Activated gamma-delta T cell (primary cell): Measurements from ENCODE around the gene C14orf119.

Source experiments
- DNase-seq: peaks from one replicate; lab custom pipeline; 2025; lab: John Stamatoyannopoulos, UW

Gene C14orf119

DNA sequence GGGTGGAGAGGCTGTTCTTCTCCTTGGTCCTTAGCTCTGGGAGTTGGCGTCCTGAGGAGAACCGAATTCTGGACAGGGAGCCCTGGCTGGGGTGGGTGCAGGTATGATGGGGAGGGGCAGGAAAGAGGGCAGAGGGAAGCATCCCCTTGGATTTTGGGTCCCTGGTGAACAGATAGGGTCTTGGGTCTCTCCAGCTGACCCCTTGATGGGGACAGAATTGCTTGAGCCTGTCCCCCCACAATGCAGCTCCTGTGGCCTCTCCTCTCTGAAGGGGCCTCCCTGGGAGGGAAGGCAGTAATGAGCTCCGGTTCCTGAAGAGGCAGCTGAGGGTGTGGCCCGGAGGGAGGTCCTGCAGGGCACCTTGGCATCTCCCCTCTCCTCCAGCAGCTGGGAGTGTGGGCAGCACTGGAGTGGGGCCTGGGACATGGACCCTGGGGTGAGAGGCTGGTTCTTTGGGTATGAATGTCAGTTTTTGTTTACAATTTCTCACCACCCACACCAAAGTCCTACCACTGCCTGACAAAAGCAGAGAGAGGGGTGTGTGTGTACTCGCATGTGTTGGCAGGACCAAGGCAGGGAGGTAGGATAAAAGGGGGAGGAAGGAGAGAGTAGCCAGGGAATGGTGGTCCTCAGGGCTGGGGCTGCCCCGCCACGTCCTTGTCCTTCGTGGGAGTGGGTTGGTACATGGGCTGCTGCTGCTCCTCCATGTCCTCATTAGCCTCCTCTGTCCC lies 31.4 kb downstream of the C14orf119 start:
- DNase-seq: no peak

DNA sequence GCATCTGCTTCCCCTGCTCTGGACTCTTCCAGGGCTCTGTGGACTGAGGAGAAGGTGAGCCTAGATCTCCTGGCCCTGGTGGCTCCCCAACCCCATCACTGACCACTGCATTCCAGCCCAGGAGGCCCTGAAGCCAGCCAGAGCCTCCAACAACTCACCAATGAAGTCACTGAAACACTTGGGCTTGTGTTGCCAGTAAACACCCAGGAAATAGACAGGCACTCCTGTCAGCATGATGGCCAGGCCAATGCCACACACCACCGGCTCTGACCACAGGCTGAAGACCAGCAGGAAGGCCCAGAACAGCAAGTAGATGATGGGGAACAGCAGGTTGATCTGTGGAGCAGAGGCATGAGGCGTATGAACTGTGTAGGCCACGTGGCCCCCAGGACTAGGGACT lies 32.6 kb downstream of the C14orf119 start:
- DNase-seq: no peak

DNA sequence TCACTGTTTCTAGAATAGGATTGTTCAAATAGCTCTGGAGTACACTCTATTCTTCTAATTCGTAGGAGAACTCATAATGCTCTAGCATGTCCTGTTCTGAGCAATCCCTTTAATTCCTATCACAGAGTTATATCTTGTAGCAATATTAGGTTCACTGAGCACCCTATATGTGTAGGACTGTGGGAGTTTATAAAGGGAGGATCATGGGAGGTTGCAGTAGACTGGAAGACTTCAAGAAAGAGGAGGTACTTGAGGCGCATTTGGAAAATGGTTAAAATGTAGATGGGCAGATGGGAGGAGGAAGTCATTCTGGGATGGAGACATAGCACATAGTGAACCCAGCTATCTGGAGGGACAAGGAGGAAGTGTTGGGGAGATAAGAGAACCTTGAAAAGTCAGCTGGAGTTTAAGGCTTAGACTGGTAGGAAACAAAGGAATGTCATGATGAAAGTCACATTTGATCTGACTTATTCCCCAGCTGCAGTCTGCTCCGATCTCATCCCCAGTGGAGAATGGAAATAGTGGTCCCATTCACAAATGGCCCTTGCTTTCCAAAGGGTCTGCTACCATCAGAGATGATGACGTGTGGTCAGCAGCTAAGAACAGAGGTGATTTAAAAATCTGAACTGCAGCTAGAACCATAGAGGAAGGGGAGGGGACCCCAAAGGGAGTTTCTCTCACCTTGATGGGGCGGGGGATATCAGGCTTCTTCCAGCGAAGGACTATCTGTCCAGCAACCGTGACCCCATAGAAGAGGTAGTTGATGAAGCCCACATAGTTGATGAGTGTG lies 33.9 kb downstream of the C14orf119 start:
- no peak for DNase-seq

DNA sequence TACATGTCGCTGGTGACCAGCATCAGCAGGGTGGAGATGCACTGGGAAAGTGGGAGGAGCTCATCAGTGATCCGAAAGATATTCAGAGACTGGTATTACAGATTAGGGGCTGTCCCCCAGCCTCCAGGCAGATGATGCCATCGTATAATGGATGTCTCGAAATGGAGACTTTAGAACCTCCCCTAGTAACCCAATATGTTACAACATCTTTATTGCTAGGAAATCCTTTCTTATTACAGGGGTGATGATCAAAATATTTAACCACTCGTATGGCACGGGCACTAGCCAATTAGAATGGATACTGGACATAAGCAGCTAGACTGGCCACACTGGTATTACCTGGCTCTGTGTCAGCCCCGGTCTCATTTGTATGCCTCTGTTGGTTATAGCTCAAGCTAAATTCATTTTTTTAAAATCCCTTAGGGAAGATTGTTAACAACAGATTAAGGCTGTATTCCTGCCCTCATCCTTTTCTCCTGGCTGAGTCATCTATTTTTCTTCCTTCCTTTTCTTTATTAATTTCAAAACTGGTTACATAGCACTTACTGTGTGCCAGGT lies 34.5 kb downstream of the C14orf119 start:
- no peak for DNase-seq

DNA sequence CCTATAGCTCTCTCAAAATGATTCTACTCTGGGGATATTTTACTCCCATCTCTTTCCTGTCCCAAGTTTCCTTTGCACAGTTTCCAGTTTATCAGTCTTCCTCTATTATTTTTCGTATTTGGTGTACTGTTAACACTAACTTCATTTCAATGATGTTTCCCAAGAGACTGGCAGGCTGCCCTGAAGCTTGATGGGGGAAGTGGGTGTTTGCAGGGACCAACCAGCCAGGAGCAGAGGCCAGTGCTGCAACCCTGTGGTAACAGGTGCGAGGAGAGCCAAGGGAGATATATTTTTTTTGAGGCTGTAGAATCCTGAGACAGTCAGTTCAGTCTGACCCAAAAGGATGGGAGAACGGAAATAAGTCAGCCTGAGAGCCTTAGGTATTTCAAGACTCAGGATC lies 35.6 kb downstream of the C14orf119 start:
- DNase-seq: no peak

DNA sequence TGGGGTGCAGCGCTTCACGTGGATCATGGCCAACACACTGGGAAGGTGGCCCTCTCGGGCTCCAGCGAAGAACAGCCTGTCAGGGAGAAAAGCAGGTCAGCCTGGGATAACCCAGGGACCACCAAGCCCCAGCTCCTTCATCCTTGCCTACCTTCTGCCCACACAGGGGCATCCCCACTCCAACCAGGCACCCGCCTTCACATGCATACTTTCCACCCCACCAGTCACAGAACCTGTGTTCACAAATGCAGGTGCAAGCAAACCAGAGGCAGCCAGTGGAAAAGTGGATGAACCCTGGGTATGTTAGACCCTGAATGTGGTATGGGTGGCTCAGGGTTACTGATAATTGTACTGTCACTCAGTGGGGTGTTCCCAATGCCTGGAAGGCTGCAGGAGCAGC lies 36.2 kb downstream of the C14orf119 start:
- no peak for DNase-seq

DNA sequence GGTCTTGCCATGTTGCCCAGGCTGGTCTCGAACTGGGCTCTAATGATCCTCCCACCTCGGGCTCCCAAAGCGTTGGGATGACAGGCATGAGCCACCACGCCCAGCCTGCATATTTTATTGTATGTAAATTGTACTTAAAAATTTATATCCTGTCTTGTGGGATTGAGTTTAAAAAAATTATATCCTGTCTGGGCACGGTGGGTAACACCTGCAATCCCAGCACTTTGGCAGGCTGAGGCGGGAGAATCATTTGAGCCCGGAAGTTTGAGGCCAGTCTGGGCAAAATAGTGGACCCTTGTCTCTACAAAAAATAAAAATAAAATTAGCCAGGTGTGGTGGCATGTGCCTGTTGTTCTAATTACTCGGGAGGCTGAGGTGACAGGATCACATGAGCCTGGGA lies 37.7 kb downstream of the C14orf119 start:
- DNase-seq: no peak

DNA sequence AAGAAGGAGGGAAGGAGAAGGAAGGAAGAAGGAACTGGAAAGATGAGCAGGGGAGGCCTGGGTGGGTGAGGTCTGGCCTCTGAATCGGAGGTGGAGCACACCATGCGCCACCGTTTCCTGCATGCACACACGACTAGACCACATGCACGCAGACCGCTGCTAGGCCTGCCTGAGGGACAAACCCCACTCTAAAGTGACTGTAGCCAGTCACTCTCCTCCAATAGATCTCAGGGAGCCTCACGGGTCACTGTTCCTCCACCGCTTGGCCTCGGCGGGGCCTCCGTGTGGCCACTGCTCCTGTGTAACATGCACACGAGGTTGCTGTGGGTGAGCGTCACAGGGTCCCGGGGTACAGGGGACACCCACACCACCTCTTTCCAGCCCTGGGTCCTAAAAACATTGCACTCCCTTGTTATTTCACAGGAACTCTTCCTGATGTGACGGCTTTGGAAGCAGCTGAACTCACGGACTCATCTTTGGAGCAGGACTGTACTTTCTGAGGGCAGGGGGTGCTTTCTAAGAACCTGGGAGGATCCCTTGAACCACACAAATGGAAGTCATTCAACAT lies 41.3 kb downstream of the C14orf119 start:
- no peak for DNase-seq

DNA sequence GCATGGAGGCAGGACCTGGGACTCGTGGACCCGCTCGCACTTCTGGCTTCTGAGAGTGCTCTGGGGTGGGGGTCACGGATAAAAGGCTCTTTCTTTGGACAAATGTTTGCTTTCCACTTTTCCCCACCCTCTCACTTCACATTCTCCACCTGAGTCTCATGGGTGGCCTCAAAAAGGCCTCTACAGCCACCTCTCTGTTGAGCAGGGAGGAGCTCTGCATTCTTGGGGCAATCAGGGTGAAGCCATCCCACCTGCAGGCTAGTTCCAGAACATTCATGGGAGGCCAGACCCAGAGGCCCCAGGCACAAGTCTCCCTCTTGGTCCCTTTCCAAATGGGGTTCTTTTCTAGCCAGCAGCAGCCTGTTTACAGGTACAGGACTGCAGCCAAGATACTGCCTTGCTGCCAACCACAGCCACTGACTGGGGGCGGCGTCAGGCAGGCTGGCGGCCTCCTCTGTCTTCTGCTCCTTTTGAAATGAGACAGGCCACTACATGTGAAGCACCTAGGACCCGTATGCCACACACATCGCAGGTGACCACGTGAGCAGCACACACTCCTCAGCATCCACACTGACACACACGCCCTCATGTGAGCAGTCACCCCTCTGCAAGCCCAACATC lies 42.0 kb downstream of the C14orf119 start:
- DNase-seq: no peak

DNA sequence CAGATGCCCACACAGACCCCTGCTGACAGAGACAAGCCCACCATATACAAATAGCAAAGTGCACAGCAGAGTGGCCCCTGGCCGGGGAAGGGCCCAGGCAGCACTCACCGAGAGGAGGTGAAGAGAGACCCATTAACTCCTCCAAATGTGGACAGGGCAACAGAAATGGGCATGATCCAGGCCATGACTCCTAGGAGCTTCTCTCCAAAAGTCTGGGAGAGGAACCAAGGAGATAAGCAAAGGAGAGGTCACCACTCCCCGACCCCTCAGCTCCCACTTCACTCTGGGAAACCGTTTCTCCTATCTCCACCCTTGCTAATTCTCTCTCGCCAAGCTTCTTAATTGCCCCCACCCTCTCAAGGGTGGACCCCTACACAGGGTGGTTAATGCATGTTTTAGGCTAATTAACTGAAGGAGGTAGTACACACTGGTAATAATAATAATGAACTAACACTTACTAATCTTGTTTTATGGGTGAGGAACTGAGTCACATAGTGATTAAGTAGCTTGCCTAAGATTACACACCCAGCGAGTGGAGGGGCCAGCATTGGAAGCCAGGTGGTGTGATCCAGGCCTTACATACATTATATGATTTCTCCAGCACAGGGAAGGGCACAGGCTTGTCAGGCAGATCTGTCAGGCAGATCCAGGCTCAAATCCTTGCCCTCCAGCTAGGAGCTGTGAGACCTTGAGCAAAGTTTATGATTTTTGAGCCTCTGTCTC lies 42.7 kb downstream of the C14orf119 start:
- no peak for DNase-seq

DNA sequence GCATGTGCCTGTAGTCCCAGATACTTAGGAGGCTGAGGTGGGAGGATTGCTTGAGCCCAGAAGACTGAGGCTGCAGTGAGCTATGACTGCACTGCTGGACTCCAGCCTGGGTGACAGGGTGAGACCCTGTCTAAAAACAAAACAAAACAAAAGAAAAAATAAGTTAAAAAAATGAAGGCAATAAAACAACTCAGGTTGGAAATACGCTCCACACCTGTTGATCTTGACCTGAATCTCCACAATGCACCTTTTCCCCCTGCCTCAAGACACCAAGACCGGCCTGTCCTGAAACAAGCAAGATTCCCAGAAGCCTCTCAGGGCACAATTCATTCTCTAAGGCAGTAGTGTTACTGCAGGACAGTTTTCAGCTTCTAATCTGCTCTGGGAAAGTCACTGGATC lies 44.6 kb downstream of the C14orf119 start:
- DNase-seq: no peak

DNA sequence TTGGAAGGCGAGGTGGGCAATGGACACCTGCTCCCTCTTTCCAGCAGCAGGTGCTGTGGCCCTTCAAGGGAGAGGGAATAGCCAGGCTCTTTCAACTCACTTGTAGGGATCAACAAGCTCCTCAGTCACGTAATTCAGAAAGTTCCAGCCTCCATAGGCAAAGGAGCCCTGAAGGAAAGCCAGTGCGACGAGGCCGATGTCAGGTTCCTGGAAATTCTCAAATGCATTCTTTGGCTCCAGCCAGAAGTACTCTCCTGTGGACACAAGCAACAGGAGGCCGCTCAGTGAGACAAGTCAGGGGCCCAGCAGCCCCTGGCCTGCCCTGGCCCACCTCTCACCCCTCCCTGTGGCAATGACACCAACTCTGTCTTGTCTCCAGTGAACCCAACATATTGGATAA lies 45.1 kb downstream of the C14orf119 start:
- no peak for DNase-seq

DNA sequence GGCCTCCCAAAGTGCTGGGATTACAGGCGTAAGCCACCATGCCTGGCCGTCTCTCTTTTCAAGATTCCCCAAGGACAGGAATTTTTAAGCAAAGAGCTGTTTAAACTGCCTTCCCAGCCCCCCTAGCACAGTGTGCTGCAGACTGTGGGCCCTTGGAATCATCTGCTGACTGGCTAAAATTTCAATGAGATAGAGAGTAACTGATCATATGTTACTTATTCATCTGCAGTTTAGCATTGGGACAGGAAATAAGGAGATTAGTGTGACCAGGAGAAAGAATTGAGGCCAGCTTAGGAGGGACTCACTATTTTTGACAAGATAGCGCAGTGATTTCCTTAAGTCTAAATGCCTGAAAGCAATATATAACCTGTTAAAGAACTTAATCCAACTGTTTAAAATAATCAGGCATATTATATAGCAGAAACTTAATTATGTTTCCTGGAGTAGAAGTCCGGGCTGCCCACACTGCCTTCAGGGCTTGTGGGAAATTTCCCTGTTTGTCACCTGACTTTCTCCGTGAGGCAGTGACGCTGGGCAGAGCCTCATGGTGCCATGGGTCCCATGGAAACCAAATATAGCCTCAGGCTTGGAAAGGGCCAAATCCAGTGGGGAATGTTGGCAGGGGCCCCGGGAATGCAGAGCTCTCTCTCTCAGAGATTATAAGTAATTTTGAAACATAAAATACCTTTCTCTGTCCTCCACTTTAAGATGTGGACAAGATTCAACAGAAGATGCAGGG lies 46.6 kb downstream of the C14orf119 start:
- DNase-seq: no peak

DNA sequence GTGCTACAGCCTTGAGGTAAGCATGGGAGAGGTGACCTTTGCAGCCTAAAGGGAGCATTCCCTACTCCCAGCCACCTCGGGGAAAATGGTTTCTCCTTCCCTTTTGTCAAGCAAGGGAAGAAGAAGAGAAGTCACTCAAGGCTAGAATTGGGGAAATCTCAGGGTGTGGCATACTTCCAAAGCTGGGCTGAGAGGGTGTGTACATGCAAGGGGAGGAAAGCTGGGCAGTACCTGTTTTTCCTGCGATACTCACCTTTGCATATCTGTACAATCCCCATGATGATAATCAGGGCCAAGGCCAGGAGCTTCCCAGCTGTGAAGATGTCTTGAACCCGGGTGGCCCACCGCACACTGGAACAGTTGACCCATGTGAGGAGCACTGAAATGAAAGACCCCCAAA lies 47.5 kb downstream of the C14orf119 start:
- DNase-seq: no peak

DNA sequence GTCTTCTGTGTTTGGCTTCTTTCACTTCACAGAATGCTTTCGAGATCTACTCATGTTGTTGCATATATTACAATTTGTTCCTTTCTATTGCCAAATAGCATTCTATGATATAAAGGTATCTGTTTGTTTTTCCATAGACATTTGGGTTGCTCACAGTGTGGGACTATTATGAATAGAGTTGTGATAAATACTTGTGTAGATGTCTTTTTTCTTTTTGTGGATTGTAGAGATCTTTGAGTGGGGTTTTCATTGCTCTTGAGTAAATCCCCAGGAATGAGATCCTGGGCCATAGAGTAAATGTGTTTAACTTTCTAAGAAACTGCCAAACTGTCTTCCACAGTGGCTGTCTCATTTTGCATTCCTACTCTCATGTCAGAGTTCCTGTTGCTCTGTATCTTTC lies 48.6 kb downstream of the C14orf119 start:
- DNase-seq: no peak

DNA sequence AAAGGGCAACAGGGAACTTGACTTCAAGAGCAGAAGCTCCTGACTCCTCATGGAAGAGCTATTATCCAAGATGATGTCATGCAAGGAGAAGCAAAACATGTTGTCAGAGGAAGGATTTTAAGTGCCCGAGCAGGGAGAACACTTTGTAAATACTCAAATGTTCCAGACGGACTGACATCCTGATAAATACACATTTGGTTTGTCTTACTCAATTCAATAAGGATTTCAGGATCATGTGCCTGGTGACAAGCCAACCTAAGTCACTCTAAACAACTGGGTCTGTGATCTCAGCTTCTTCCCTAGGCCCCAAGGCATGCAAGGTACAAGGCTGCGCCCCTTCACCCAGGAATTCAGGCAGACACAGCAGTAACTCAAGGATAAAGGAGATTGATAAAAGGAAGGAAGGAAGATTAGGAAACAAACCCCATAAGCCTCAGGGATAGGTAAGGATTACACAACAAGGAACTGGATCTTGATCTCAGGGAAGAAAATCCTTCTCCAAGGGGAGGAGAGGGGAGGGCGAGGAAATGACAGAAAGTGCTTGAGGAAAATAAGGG lies 50.6 kb downstream of the C14orf119 start:
- no peak for DNase-seq

DNA sequence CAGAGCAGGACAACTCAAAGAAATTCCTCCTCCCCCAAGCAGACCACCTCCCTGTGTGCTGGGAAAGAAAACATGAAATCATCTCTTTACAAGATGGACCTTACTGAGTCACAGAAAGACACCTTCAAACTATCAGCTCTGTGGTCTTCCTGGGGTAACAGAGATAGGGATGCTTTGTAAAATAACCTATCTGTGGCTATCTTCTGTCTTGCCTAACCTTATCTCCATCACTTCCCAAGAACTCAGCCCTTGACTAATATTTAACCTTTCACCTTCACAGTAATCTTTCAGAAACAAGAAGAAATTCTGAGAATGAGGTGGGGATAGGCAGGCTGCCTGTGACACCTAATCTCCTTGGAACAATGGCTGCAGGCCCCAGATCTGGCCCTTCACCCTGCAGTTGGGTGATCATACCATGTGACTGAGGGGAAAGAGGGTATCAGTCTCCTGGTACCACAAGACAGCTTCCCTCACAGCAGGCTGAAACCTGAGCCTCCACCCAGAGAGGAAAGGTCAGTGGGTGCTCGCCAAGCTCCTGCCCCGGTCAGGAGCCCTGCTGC lies 51.1 kb downstream of the C14orf119 start:
- no peak for DNase-seq

DNA sequence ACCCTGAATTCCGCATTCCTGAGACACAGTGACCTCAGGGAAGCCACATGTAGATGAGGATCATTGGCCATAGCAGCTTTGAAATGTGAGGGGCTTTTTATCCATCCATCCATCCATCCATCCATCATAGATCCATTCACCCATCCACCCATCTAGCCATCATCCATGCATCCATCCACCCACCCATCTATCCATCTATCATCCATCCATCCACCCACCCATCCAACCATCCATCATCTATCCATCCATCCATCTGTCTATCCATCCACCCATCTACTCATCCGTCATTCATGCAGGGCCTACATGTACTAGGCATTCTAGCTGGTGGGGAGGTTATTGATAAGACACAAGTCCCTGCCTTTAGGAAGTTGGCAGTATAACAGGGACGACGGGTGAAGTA lies 51.7 kb downstream of the C14orf119 start:
- no peak for DNase-seq

DNA sequence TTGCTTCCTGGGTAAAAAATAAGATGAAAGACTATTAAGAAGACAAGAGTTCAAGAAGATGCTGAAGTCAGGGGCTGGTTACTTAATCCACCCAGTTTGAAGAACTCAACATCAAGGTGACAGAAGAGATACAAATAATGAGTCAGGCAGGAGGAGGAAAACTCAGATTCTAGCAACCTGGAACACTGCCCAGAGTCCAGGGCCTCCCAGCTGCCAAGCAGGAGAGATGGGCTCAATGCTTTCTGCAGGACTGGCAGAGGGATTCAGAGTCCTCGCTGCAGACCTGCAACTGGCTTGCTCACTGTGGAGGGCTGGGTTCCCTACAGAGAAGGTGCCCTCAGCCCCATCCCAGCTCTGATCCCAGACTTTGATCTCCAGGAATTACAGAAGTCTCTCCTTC lies 52.4 kb downstream of the C14orf119 start:
- DNase-seq: no peak

DNA sequence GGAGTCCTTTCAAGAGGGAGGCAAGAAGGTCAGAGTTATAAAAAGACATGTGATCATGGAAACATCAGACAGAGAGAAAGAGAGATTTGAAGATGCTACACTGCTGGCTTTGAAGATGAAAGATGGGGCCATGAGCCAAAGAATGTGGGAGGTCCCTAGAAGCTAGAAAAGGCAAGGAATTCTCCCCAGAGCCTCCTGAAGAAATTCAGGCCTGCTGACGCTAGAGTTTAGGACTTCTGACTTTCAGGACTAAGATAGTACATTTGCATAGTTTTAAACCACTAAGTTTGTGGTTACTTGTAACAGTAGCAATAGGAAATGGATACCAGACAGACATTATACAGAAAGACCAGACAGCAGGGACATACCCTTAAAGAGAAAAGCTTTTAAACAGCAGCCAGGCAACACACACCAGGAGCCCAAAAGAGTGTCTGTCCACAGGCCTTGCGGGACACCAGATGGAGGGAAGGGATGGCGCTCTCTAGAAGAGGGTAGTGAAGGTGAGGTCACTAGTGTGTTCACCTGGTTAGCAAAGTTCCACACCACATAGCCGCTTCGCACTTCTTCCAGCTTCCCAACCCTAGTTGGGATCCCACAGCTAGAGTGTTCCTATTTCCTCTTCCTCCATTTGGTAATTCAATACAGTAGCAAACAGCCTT lies 53.4 kb downstream of the C14orf119 start:
- DNase-seq: no peak
